ENCODE results near the gene TMEM123.
"Not testable (repeated sequence)": the region's sequence is repeated elsewhere in the genome, so short reads cannot be mapped to it uniquely, and the experiment has no call there.

TMEM123 gene

GRCh38 chr11:102449651-102450570 lies 2.7 kb downstream of the TMEM123 start:
- DNase-seq (ENCODE audit: low read depth in 2 of 2) = no peak

DNA sequence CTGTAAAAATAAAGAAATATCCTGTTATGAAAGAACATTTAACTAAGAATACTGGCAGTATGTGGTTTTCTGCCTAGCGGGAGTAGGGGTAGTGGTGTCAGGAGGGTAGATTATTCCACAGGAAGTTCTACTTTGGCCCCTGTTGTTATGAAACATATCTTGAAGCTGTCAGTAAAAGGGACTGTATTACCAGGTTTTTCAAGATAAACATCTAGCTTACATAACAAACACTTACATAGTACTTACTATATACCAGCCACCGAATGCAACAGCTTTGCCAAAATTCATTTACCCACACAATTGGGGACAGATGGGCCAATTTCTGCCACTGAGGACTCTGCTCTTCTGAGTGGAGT lies 3.7 kb downstream of the TMEM123 start:
- no peak for DNase-seq (ENCODE audit: low read depth in 2 of 2)

DNA sequence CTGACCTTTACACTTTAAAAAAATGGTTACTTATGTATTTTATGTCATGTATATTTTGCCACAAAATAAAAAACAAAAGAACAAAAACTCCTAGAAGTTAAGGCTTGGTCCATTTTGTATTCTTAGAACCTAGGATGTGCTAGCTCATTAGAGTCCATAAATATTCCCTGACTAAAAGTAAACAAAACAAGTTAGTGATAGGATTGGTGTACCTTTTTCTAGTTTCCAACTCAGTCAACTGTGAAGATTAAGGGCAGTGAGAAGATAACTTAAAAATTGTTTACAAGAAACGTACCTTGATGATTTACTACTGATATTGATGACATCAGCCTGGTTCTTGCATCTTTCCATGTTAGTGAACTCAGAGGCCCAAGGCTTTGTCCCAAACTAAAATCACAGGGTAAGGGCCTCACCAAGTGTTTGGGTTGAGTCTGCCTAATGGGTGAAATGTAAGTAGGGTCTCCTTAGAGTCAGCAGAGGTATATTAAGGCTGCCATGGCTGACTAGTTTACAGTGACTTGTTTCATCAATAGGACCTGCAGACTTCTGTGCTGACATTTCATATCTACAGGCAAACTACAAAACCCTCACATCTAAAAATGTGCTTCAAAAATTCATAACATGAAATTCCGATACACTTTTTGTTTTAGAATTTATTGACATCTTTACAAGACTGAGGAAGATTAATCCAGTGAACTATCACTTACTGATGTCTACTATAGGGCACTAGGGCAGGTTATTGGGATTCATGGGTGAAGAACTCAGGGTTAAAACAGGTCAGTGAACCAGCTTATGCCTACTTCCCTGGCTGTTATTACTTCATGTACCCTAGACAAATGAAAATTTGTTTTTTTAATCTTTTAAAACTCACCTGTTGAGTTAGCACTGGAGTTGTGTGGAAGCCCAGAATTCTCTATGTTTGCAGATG lies 4.4 kb downstream of the TMEM123 start:
- no peak for DNase-seq (ENCODE audit: low read depth in 2 of 2)

DNA sequence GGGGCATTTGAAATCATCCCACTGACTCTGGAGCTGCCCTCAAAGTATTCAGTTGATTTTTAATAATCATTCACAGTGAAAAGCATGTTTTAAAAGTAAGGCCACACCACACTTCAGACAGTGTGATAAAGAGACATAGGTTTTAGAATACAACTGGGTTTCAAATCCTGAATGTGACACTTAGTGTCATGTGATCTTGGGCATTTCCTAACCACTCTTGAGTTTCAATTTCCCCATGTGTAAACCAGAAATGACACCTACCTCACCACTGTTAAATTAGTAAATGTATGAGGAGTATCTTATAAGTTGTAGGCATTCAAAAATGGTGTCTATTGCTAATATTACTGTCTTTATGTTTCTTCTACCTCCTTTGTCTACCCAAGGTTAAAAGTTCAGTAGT lies 5.4 kb downstream of the TMEM123 start:
- no peak for DNase-seq (ENCODE audit: low read depth in 2 of 2)

DNA sequence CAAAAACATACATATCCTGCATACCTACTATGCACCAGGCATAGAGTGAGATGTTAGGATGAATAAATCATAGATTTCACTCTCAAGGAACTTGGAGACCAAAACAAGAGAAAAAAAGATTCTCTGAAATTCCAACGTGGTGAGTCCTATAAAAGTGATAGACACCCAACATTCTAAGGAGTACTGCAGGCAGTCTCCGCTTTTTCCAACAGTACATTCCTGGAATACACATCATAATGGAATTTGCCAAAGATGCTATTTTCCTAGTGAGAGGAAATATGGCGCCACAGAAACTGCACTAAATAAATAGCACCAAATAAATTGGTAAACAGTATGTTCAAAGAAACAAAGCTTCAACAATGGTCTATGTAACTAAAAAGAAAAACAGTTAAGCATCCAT lies 6.0 kb downstream of the TMEM123 start:
- DNase-seq (ENCODE audit: low read depth in 2 of 2) = peak; percentile 65 to 68

DNA sequence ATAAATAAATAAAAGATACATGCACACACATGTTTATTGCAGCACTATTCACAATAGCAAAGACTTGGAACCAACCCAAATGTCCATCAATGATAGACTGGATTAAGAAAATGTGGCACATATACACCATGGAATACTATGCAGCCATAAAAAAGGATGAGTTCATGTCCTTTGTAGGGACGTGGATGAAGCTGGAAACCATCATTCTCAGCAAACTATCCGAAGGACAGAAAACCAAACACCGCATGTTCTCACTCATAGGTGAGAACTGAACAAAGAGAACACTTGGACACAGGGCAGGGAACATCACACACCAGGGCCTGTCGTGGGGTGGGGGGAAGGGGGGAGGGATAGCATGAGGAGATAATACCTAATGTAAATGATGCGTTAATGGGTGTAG lies 7.9 kb downstream of the TMEM123 start:
- DNase-seq (ENCODE audit: low read depth in 2 of 2) = not testable (repeated sequence)

GRCh38 chr11:102444142-102444541 lies 8.4 kb downstream of the TMEM123 start:
- not testable (repeated sequence) for DNase-seq (ENCODE audit: low read depth in 2 of 2)

GRCh38 chr11:102439063-102439363 lies 13.6 kb downstream of the TMEM123 start:
- DNase-seq (ENCODE audit: low read depth in 2 of 2) = not testable (repeated sequence)

DNA sequence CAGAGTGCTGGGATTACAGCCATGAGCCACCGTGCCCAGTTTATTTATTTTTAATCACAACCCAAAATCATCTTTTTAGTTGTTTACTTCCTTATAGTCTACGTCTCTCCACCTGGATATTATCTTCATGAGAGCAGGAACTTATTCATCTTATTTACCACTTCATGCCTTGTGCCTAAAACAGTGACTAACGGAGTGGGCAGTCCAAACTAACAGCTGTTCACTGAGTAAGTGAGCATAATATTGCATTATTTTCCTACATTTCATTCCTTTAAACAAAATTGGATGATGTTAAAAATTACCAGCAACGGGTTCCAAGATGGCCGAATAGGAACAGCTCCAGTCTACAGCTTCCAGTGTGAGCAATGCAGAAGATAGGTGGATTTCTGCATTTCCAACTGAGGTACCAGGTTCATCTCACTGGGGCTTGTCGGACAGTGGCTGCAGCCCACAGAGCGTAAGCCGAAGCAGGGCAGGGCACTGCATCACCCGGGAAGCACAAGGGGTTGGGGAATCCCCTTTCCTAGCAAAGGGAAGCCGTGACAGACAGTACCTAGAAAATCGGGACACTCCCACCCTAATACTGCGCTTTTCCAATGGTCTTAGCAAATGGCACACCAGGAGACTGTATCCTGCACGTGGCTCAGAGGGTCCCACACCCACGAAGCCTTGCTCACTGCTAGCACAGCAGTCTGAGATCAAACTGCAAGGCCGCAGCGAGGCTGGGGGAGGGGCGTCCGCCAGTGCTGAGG lies 14.1 kb downstream of the TMEM123 start:
- no peak for DNase-seq (ENCODE audit: low read depth in 2 of 2)

DNA sequence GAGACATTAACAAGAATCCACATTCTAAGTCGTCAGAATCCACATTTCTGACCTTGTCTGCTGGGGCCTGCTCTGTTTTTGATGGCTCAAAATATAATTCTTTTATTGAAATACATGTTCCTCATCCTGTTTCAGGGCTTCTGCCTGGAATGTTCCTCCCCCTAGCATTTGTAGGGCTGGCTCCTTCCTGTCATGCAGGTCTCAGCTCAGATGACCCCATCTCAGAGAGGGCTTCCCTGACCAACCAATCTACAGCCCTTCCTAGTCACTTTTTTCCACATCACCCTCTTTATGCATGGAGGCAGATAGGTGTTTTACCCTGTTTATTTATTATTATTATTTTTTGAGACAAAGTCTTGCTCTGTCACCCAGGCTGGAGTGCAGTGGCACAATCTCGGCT lies 14.8 kb downstream of the TMEM123 start:
- DNase-seq (ENCODE audit: low read depth in 2 of 2) = no peak

DNA sequence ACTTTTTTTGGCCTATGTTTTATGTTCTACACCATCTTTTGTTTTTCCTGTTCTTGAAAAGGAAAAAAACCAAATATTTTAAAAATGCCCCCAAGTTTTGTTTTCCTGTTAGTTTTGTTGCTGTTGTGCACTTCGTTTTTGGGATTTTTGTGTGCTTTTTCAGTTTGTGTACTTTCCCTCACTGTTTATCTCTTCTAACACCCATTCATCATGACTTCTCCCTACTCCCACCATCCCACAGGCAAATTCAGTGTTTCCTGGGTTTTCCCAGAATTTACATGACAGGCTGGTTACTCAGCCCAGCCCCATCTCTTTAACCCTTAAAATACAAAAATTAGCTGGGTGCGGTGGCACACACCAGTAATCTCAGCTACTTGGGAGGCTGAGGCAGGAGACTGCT lies 15.6 kb downstream of the TMEM123 start:
- no peak for DNase-seq (ENCODE audit: low read depth in 2 of 2)

- peak; percentile 54 to 68 for DNase-seq (ENCODE audit: low read depth in 2 of 2)
Measured at GRCh38 chr11:102436561-102436960, 16.0 kb downstream of the TMEM123 start.

- no peak for DNase-seq (ENCODE audit: low read depth in 2 of 2)
Measured at GRCh38 chr11:102435688-102436087, 16.9 kb downstream of the TMEM123 start.

DNA sequence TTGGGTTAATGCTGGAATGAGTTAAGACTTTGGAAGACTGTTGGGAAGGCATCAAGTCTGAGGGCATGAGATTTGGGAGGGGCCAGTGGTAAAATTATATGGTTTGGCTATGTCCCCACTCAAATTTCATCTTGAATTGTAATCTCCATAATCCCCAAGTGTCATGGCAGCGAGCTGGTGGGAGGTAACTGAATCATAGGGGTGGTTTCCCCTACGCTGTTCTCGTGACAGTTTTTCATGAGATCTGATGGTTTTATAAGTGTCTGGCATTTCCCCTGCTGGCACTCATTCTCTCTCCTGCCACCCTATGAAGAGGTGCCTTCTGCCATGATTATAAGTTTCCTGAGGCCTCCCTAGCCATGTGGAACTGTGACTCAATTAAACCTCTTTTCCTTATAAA lies 19.0 kb downstream of the TMEM123 start:
- DNase-seq (ENCODE audit: low read depth in 2 of 2) = not testable (repeated sequence)

- DNase-seq (ENCODE audit: low read depth in 2 of 2) = not testable (repeated sequence)
Measured at GRCh38 chr11:102432560-102432959, 20.0 kb downstream of the TMEM123 start.

- no peak for DNase-seq (ENCODE audit: low read depth in 2 of 2)
Measured at GRCh38 chr11:102431404-102431803, 21.2 kb downstream of the TMEM123 start.

DNA sequence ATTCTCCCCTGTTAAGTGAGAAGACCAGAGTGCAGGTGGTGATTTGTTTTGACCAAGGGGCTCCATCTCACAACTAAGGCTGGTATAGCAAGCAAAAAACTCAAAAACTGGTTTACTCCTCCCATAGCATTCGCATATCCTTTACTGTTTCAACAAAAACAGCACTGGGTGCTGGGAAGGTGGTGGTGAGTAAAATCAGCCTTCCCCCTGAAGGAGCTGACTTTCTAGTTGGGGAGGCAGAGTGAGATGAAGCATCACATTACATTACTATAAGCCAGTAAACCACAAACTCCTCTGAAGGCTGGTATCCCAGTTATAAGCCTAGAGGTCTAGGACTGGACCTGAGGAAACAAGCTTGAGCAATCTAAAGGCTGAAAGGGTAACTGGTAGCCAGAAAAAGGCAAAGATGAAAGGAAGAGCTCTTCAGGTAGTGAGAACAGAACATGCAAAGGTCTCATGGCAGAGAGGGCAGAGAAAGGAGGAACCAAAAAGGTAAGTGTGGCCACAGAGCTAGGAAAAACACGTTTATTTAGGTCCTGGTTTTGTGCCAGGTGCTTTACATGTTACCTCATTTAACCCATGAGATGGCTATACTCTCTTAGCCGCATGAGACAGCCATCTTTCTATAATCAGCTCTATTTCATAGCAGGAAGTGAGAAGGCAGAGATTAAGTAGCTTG lies 22.3 kb downstream of the TMEM123 start:
- DNase-seq (ENCODE audit: low read depth in 2 of 2) = no peak

DNA sequence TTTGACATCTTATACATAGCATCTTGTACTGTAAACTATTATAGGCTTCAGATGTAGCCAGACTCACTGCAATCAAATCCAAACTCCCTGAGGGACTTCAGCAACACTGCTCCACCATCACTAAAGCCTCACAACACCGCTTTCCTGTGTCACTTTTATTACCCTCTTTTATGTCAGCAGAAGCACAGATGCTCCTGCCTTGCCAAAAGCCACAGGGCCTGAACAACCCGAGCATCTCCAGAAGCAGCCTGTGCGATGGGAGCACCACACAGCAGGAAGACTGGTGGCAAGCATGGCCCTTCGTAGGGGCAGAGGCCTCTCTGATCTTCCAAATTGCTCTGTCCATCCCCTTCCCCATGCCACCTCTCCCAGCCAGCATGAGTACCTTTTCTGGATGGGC lies 22.9 kb downstream of the TMEM123 start:
- DNase-seq (ENCODE audit: low read depth in 2 of 2) = no peak

DNA sequence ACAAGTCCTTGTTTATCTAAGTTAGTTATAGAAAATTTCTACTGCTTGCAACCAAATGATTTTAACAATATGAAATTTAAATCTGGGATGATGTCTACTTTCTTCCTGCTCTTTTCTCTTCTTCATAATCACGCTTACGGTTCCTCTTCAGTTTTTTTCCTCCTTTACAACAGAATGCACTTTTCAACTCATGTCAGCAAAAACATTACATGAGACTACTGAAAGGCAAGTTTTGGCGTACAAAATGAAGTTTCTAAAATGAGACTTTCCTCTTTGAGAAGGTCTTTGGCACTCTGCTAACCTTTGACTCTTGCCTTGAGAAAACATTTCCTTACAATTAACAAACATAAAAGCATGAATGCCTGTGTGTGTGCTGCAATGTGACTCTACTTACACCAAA lies 23.3 kb downstream of the TMEM123 start:
- DNase-seq (ENCODE audit: low read depth in 2 of 2) = no peak

- no peak for DNase-seq (ENCODE audit: low read depth in 2 of 2)
Measured at GRCh38 chr11:102428696-102429095, 23.9 kb downstream of the TMEM123 start.

GRCh38 chr11:102427068-102427467 lies 25.5 kb downstream of the TMEM123 start:
- DNase-seq (ENCODE audit: low read depth in 2 of 2) = no peak

GRCh38 chr11:102426570-102426969 lies 26.0 kb downstream of the TMEM123 start:
- DNase-seq (ENCODE audit: low read depth in 2 of 2) = no peak

Data from fibroblast of skin of left biceps (primary cell).